ENCODE results near the gene APPL2. TPM values are rescaled to one million over a fixed set of nuclear protein-coding genes. Genes with fewer than 3 reads are reported as not detected.
A peak's percentile ranks its signal among the peaks of the same experiment; 100 is the strongest.

The APPL2 gene
- polyA plus RNA-seq, 2 of the 4 experiments (the other 2 are of a cell fraction), result 24.1 to 62.6 TPM

DNA sequence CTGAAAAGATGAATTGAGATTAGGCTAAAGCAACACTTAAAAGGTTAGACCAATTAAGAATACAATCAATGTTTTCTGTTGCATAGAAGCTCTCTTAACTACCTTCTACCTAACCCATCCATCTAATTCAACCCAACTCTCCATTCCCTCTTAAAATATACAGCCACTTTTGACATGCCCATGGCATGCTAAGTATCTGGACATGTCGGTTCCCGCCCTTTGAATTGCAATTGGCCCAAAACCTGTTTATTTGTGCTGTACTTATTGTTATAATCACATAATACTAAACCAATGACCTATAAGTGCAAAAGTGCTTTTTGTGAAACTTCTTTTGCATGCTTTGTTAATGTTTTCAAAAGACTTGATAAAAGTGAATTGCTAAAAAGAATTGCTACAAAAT lies 37.6 kb upstream of the APPL2 start:
- ATAC-seq (no peak), FAIRE-seq (no peak), DNase-seq (ENCODE audit: low read depth in 1 of 2, low spot score in 1 of 2) (no peak)
- Histone ChIP-seq H3K4me2 (no peak overlapping the region), H3K4me1 (peaks cover 5% of the 10 kb centered on the region; the same call in 1 of the 3 replicates), H3K9me3 (no peaks in the 10 kb centered on the region), H3K27ac (no peak overlapping the region), H3K4me3 (no peak overlapping the region)
- WGBS (ENCODE audit: missing lambda C conversion rate), result 91% methylated on average over 2 of the region's 2 CpGs
- POLR2A ChIA-PET, result no interaction called here
- no peak for TF ChIP-seq SMC3 (IDR thresholded peaks at IDR 0.05)
- TF ChIP-seq, protein P1, sequence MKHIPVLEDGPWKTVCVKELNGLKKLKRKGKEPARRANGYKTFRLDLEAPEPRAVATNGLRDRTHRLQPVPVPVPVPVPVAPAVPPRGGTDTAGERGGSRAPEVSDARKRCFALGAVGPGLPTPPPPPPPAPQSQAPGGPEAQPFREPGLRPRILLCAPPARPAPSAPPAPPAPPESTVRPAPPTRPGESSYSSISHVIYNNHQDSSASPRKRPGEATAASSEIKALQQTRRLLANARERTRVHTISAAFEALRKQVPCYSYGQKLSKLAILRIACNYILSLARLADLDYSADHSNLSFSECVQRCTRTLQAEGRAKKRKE (CRISPR knock-in tag; IDR thresholded peaks at IDR 0.05; ENCODE audit: low read depth), result no peak
- TF ChIP-seq, protein P2, sequence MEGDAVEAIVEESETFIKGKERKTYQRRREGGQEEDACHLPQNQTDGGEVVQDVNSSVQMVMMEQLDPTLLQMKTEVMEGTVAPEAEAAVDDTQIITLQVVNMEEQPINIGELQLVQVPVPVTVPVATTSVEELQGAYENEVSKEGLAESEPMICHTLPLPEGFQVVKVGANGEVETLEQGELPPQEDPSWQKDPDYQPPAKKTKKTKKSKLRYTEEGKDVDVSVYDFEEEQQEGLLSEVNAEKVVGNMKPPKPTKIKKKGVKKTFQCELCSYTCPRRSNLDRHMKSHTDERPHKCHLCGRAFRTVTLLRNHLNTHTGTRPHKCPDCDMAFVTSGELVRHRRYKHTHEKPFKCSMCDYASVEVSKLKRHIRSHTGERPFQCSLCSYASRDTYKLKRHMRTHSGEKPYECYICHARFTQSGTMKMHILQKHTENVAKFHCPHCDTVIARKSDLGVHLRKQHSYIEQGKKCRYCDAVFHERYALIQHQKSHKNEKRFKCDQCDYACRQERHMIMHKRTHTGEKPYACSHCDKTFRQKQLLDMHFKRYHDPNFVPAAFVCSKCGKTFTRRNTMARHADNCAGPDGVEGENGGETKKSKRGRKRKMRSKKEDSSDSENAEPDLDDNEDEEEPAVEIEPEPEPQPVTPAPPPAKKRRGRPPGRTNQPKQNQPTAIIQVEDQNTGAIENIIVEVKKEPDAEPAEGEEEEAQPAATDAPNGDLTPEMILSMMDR (IDR thresholded peaks at IDR 0.05), result no peak
- no peak for TF ChIP-seq PHF8 (IDR thresholded peaks at IDR 0.05; ENCODE audit: borderline replicate concordance, low read depth)
- TF ChIP-seq MYC (IDR thresholded peaks at IDR 0.05; ENCODE audit: borderline replicate concordance, low read length), result no peak
- no peak for TF ChIP-seq RARB (CRISPR knock-in tag; IDR thresholded peaks at IDR 0.05)
- TF ChIP-seq FOSL2 (IDR thresholded peaks at IDR 0.05), result no peak
- TF ChIP-seq FOSL2 (CRISPR knock-in tag; IDR thresholded peaks at IDR 0.05), result no peak
- TF ChIP-seq, protein P3, sequence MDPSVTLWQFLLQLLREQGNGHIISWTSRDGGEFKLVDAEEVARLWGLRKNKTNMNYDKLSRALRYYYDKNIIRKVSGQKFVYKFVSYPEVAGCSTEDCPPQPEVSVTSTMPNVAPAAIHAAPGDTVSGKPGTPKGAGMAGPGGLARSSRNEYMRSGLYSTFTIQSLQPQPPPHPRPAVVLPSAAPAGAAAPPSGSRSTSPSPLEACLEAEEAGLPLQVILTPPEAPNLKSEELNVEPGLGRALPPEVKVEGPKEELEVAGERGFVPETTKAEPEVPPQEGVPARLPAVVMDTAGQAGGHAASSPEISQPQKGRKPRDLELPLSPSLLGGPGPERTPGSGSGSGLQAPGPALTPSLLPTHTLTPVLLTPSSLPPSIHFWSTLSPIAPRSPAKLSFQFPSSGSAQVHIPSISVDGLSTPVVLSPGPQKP (IDR thresholded peaks at IDR 0.05; ENCODE audit: low read depth, low read length), result no peak
- CTCF ChIA-PET, result interaction anchor here (0.6 to 1.4 kb wide), 4 partner anchors 14 to 109 kb away, joined by 3 to 4 read pairs (median 3); no protein-coding TSS in a partner anchor

DNA sequence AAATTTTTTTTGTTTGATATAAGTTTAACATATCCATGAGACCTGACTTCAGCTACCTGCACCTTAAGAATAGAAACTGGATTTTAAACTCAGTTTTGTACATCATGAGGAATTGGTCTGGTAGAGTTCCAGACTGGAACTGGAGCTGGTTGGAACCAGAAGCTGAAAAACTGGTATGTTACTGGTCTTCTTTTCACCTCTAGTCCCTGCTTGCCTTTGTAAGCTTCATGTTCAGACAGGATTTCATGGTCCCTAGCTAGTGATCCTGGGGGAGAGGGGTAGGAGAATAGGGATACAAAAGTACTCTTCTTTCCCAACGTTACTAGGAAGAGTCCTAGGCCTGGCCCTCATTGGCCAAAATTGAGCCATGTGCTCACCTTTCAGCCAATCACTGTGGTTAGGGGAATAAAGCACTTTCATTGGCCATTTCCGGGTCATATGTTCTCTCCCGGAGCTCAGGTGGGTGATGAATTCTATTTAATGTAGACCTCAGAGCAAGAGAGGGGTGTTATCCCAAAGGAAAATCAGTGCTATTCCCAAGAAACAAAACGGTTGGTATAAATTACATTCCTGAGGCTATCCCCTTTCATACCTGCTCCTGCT lies 36.9 kb upstream of the APPL2 start:
- DNase-seq (ENCODE audit: low read depth in 1 of 2, low spot score in 1 of 2), result no peak
- ChIA-PET CTCF (interaction anchor here (0.6 to 1.4 kb wide), 4 partner anchors 14 to 109 kb away, joined by 3 to 4 read pairs (median 3); no protein-coding TSS in a partner anchor), POLR2A (no interaction called here)
- H3K4me3 ChIP-seq, result no peak overlapping the region
- no peak overlapping the region for H3K4me2 ChIP-seq
- 76% methylated on average over 4 of the region's 4 CpGs for WGBS (ENCODE audit: missing lambda C conversion rate)
- no peaks in the 10 kb centered on the region for H3K9me3 ChIP-seq
- no peak for ATAC-seq
- no peaks in the 10 kb centered on the region for H3K4me1 ChIP-seq
- no peak for TF ChIP-seq EP300 (IDR thresholded peaks at IDR 0.05)
- TF ChIP-seq KDM5A (IDR thresholded peaks at IDR 0.05), result no peak
- no peak for TF ChIP-seq EHMT2 (IDR thresholded peaks at IDR 0.05; ENCODE audit: low read depth)
- TF ChIP-seq, protein P4, sequence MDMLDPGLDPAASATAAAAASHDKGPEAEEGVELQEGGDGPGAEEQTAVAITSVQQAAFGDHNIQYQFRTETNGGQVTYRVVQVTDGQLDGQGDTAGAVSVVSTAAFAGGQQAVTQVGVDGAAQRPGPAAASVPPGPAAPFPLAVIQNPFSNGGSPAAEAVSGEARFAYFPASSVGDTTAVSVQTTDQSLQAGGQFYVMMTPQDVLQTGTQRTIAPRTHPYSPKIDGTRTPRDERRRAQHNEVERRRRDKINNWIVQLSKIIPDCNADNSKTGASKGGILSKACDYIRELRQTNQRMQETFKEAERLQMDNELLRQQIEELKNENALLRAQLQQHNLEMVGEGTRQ (IDR thresholded peaks at IDR 0.05), result peak; percentile 21; the same call in 1 of the 2 replicates
- no peak for FAIRE-seq
- H3K27ac ChIP-seq, result no peak overlapping the region

DNA sequence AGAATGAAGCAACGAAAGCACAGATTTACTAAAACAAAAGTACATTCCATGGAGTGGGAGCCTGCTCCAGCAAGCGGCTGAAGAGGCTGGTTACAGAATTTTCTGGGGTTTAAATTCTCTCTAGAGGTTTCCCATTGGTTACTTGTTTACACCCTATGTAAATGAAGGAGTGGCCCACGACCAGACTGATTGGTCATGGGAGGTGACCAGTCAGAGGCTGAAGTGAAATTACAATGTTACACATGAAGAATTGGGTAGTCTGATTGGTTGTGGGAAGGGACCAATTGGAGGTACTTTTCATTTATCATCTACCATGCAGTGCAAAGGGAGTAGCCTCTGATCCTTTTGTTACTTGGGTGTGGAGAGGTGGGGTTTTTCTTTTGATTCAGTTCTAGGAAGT lies 36.2 kb upstream of the APPL2 start:
- ChIA-PET CTCF (no interaction called here), POLR2A (no interaction called here)
- 61% methylated on average over 3 of the region's 3 CpGs for WGBS (ENCODE audit: missing lambda C conversion rate)
- no peak overlapping the region for H3K27ac ChIP-seq
- no peaks in the 10 kb centered on the region for H3K9me3 ChIP-seq
- TF ChIP-seq ZC3H11A (IDR thresholded peaks at IDR 0.05) (no peak), FOXS1 (CRISPR knock-in tag; IDR thresholded peaks at IDR 0.05) (no peak), CHD4 (IDR thresholded peaks at IDR 0.05; ENCODE audit: borderline replicate concordance) (no peak), SMC3 (IDR thresholded peaks at IDR 0.05) (no peak)
- TF ChIP-seq, protein P5, sequence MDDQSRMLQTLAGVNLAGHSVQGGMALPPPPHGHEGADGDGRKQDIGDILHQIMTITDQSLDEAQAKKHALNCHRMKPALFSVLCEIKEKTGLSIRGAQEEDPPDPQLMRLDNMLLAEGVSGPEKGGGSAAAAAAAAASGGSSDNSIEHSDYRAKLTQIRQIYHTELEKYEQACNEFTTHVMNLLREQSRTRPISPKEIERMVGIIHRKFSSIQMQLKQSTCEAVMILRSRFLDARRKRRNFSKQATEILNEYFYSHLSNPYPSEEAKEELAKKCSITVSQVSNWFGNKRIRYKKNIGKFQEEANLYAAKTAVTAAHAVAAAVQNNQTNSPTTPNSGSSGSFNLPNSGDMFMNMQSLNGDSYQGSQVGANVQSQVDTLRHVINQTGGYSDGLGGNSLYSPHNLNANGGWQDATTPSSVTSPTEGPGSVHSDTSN (IDR thresholded peaks at IDR 0.05), result no peak
- H3K4me2 ChIP-seq, result no peak overlapping the region
- H3K4me3 ChIP-seq, result no peak overlapping the region
- H3K4me1 ChIP-seq, result no peaks in the 10 kb centered on the region
- FAIRE-seq, result no peak
- ATAC-seq, result no peak
- no peak for DNase-seq (ENCODE audit: low read depth in 1 of 2, low spot score in 1 of 2)

Data from A549 (cell line).